ENCODE measurements around the gene RIMBP3C.
A peak's percentile ranks its signal among the peaks of the same experiment; 100 is the strongest.
"Not testable (repeated sequence)": the region's sequence is repeated elsewhere in the genome, so short reads cannot be mapped to it uniquely, and the experiment has no call there.

RIMBP3C gene

GRCh38 chr22:21571679-21572078 lies 20.4 kb upstream of the RIMBP3C start:
- DNase-seq, result no peak

- DNase-seq, result no peak
These were observed 19.1 kb upstream of the RIMBP3C start for GRCh38 chr22:21570398-21570797.

- DNase-seq, result peak; percentile 93
These were observed 18.4 kb upstream of the RIMBP3C start for GRCh38 chr22:21569459-21570170.

- DNase-seq, result not testable (repeated sequence)
These were observed 17.8 kb upstream of the RIMBP3C start for GRCh38 chr22:21569076-21569427.

- DNase-seq, result no peak
These were observed 17.2 kb upstream of the RIMBP3C start for GRCh38 chr22:21568347-21569075.

GRCh38 chr22:21567456-21568346 lies 16.4 kb upstream of the RIMBP3C start, which contains the start of gene UBE2L3:
TSS of gene UBE2L3 (plus strand) at chr22:21567714. CDS start at chr22:21567745, 31 bp downstream.
- DNase-seq, result peak; percentile 70

GRCh38 chr22:21564411-21564810 lies 13.2 kb upstream of the RIMBP3C start:
- no peak for DNase-seq

- DNase-seq, result no peak
These were observed 12.7 kb upstream of the RIMBP3C start for GRCh38 chr22:21563912-21564311.

GRCh38 chr22:21560657-21561056 lies 9.4 kb upstream of the RIMBP3C start:
- DNase-seq, result not testable (repeated sequence)

GRCh38 chr22:21559345-21560125 lies 8.3 kb upstream of the RIMBP3C start:
- DNase-seq, result not testable (repeated sequence)

GRCh38 chr22:21550678-21551047 lies 598 bp downstream of the RIMBP3C start:
- not testable (repeated sequence) for DNase-seq

- not testable (repeated sequence) for DNase-seq
These were observed 1.1 kb downstream of the RIMBP3C start for GRCh38 chr22:21550008-21550677.

- not testable (repeated sequence) for DNase-seq
These were observed 1.7 kb downstream of the RIMBP3C start for GRCh38 chr22:21549558-21549957.

GRCh38 chr22:21544432-21545322 lies 6.6 kb downstream of the RIMBP3C start:
- not testable (repeated sequence) for DNase-seq

- DNase-seq, result not testable (repeated sequence)
These were observed 11.4 kb downstream of the RIMBP3C start for GRCh38 chr22:21539862-21540261.

GRCh38 chr22:21532863-21533648 lies 18.2 kb downstream of the RIMBP3C start:
- not testable (repeated sequence) for DNase-seq

- not testable (repeated sequence) for DNase-seq
These were observed 19.7 kb downstream of the RIMBP3C start for GRCh38 chr22:21531525-21531924.

- DNase-seq, result not testable (repeated sequence)
These were observed 24.4 kb downstream of the RIMBP3C start for GRCh38 chr22:21526705-21527500.

All from MV-4-11 (cell line).